Measurements from ENCODE around the gene NAA40. TPM values are rescaled to one million over a fixed set of nuclear protein-coding genes. Genes with fewer than 3 reads are reported as not detected.

Gene NAA40
- total and polyA plus RNA-seq, 2 of the 13 experiments (the other 11 are each of a cell fraction or from before 2014, with no cell fraction given): 11.1 to 17.9 TPM

DNA sequence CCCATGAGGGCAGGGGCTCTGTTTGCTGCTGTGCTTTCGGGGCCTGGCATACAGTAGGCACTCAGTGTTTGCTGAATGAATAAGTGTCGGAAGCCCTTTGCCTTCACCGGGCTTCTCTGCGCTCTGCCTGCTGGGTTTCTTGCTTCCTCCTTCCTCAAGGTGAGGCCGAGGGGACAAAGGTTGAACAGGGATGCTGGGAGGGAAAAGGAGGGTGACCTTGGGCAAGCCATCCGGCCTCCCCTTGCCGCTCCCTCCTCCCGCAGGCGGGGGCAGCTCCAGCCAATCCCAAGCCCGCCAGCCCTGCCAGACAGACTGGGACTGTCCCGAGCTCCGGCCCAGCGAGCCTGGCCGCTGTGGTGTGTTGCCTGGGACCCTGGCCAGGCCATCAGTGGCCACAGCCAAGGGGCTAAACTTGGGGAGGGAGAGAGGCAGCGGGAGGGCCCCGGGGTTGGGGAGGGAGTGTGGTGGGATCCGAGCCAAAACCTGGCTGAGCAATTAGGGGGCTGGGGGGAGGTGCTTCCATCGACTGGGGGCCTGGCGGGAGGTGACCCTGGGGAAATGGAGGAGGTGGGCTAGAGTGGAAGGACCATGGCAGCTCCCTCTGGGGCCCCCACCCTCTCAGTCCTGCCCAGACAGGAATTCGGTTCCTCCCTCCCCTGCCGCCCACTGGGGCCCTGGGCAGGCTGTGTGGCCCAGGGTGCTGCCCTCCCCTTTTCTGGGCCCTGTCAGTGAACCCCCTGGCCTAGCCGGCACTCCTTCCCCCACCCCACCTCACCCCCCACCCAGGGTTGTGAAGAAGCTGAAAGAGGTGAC, 18.5 kb upstream of the NAA40 start (continued):
- TF ChIP-seq, protein P1, sequence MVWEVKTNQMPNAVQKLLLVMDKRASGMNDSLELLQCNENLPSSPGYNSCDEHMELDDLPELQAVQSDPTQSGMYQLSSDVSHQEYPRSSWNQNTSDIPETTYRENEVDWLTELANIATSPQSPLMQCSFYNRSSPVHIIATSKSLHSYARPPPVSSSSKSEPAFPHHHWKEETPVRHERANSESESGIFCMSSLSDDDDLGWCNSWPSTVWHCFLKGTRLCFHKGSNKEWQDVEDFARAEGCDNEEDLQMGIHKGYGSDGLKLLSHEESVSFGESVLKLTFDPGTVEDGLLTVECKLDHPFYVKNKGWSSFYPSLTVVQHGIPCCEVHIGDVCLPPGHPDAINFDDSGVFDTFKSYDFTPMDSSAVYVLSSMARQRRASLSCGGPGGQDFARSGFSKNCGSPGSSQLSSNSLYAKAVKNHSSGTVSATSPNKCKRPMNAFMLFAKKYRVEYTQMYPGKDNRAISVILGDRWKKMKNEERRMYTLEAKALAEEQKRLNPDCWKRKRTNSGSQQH (CRISPR knock-in tag; IDR thresholded peaks at IDR 0.05; ENCODE audit: low read depth): no peak
- TF ChIP-seq ZNF3 (CRISPR knock-in tag; IDR thresholded peaks at IDR 0.05) (peak; percentile 99), DNMT1 (CRISPR knock-in tag; IDR thresholded peaks at IDR 0.05) (no peak), SOX13 (IDR thresholded peaks at IDR 0.05) (no peak), SOX13 (CRISPR knock-in tag; conservative IDR thresholded peaks at IDR 0.05 in 1 of 2, IDR thresholded peaks at IDR 0.05 in 1 of 2) (no peak), SMARCE1 (IDR thresholded peaks at IDR 0.05; ENCODE audit: borderline replicate concordance) (no peak), RBM39 (IDR thresholded peaks at IDR 0.05; ENCODE audit: low read depth, low read length, poor library complexity, severe bottlenecking) (peak; percentile 12), ISL2 (CRISPR knock-in tag; IDR thresholded peaks at IDR 0.05) (peak; percentile 39; the same call in 1 of the 2 replicates), ZSCAN21 (CRISPR knock-in tag; IDR thresholded peaks at IDR 0.05; ENCODE audit: borderline replicate concordance) (no peak), ZNF674 (CRISPR knock-in tag; IDR thresholded peaks at IDR 0.05; ENCODE audit: low read depth) (no peak), ZNF878 (CRISPR knock-in tag; IDR thresholded peaks at IDR 0.05) (no peak), EHMT2 (IDR thresholded peaks at IDR 0.05; ENCODE audit: borderline replicate concordance, low read depth, low read length) (no peak), TCF7L2 (IDR thresholded peaks at IDR 0.05; ENCODE audit: low read depth, low read length) (no peak), SRF (IDR thresholded peaks at IDR 0.05; ENCODE audit: low read depth, low read length) (no peak)
- TF ChIP-seq, protein P2, sequence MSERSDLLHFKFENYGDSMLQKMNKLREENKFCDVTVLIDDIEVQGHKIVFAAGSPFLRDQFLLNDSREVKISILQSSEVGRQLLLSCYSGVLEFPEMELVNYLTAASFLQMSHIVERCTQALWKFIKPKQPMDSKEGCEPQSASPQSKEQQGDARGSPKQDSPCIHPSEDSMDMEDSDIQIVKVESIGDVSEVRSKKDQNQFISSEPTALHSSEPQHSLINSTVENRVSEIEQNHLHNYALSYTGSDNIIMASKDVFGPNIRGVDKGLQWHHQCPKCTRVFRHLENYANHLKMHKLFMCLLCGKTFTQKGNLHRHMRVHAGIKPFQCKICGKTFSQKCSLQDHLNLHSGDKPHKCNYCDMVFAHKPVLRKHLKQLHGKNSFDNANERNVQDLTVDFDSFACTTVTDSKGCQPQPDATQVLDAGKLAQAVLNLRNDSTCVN (CRISPR knock-in tag; IDR thresholded peaks at IDR 0.05; ENCODE audit: borderline replicate concordance): no peak
- TF ChIP-seq, protein P3, sequence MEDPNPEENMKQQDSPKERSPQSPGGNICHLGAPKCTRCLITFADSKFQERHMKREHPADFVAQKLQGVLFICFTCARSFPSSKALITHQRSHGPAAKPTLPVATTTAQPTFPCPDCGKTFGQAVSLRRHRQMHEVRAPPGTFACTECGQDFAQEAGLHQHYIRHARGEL (CRISPR knock-in tag; IDR thresholded peaks at IDR 0.05): no peak
- TF ChIP-seq, protein P4, sequence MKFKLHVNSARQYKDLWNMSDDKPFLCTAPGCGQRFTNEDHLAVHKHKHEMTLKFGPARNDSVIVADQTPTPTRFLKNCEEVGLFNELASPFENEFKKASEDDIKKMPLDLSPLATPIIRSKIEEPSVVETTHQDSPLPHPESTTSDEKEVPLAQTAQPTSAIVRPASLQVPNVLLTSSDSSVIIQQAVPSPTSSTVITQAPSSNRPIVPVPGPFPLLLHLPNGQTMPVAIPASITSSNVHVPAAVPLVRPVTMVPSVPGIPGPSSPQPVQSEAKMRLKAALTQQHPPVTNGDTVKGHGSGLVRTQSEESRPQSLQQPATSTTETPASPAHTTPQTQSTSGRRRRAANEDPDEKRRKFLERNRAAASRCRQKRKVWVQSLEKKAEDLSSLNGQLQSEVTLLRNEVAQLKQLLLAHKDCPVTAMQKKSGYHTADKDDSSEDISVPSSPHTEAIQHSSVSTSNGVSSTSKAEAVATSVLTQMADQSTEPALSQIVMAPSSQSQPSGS (CRISPR knock-in tag; IDR thresholded peaks at IDR 0.05): no peak
